ENCODE measurements around the gene PHF21B. TPM values are rescaled to one million over a fixed set of nuclear protein-coding genes. Genes with fewer than 3 reads are reported as not detected.
A peak's percentile ranks its signal among the peaks of the same experiment; 100 is the strongest.

Gene PHF21B
- total RNA-seq, 1 donor from 2014 or later, result 6.7 TPM

DNA sequence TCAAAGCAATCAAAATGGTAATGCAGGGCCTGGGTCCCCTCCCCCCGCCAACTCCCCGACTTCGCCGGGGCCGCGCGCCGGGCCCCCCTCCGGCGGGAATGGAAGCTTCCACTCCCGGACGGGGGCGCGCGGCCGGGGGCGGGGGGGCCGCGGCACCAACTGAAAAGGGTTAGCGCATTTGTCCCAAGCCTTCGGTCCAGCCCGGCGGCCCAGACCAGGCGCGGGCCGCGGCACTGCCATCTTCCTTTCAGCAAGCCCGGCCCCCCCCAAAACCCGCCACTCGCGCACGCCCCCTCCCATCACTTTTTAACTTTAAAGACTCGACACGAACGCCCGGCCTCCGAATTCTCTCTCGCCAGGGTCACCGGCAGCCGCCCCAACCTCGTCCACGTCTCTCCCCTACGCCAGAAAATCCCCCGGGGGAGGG lies 2.8 kb downstream of the PHF21B start:
- Histone ChIP-seq H3K9me3 (ENCODE audit: low read depth) (no peaks in the 10 kb centered on the region), H3K36me3 (no peaks in the 10 kb centered on the region), H3K4me3 (peak overlapping the region; percentile 97), H4K20me1 (ENCODE audit: low read depth) (peaks cover 48% of the 10 kb centered on the region), H3K27ac (peak overlapping the region; percentile 92), H3K9ac (peak overlapping the region; percentile 18), H3K27me3 (peaks cover 5% of the 10 kb centered on the region), H3F3A (ENCODE audit: low read depth) (peaks cover 34% of the 10 kb centered on the region), H2AFZ (replicated peaks) (no peak overlapping the region), H3K4me2 (peak overlapping the region; percentile 91), H3K4me1 (peaks cover 9% of the 10 kb centered on the region), H3K79me2 (ENCODE audit: low read depth) (peaks cover 67% of the 10 kb centered on the region)
- peak; percentile 84 for DNase-seq (ENCODE audit: low spot score)
- Mint-ChIP-seq H3K36me3 (peaks cover 18% of the 10 kb centered on the region), H3K4me1 (peaks cover 36% of the 10 kb centered on the region), H3K9me3 (no peaks in the 10 kb centered on the region), H3K4me3 (peak overlapping the region; percentile 97), H3K27me3 (ENCODE audit: insufficient read depth, low read depth) (peaks cover 4% of the 10 kb centered on the region), H3K27ac (peak overlapping the region; percentile 99)
- TF ChIP-seq EZH2phosphoT487 (IDR thresholded peaks at IDR 0.05) (no peak), EZH2 (IDR thresholded peaks at IDR 0.05) (no peak), CTCF (IDR thresholded peaks at IDR 0.05) (no peak)

- Mint-ChIP-seq H3K36me3 (peaks cover 24% of the 10 kb centered on the region), H3K4me3 (peak overlapping the region; percentile 97), H3K27me3 (ENCODE audit: insufficient read depth, low read depth) (peaks cover 4% of the 10 kb centered on the region), H3K27ac (peak overlapping the region; percentile 99), H3K9me3 (no peaks in the 10 kb centered on the region), H3K4me1 (peaks cover 38% of the 10 kb centered on the region)
- Histone ChIP-seq H3F3A (ENCODE audit: low read depth) (peaks cover 34% of the 10 kb centered on the region), H3K4me2 (peak overlapping the region; percentile 91), H3K9ac (peak overlapping the region; percentile 18), H3K27ac (peak overlapping the region; percentile 92), H3K79me2 (ENCODE audit: low read depth) (peaks cover 73% of the 10 kb centered on the region), H3K4me1 (peaks cover 9% of the 10 kb centered on the region), H3K27me3 (peaks cover 3% of the 10 kb centered on the region), H3K4me3 (peak overlapping the region; percentile 97), H3K9me3 (ENCODE audit: low read depth) (no peaks in the 10 kb centered on the region), H2AFZ (replicated peaks) (no peak overlapping the region), H4K20me1 (ENCODE audit: low read depth) (peaks cover 55% of the 10 kb centered on the region), H3K36me3 (no peaks in the 10 kb centered on the region)
- DNase-seq (ENCODE audit: low spot score), result no peak
- TF ChIP-seq EZH2 (IDR thresholded peaks at IDR 0.05) (no peak), EZH2phosphoT487 (IDR thresholded peaks at IDR 0.05) (no peak), CTCF (IDR thresholded peaks at IDR 0.05) (no peak)
Observed at GRCh38 chr22:45006111-45006963, 3.5 kb downstream of the PHF21B start.

- H3K9me3 Mint-ChIP-seq, result no peaks in the 10 kb centered on the region
- H3K4me1 Mint-ChIP-seq, result peaks cover 55% of the 10 kb centered on the region
- no peak overlapping the region for H3K27ac ChIP-seq
- H3K27me3 Mint-ChIP-seq (ENCODE audit: insufficient read depth, low read depth), result peaks cover 3% of the 10 kb centered on the region
- H3K4me3 Mint-ChIP-seq, result no peak overlapping the region
- H3K4me3 ChIP-seq, result no peak overlapping the region
- H3F3A ChIP-seq (ENCODE audit: low read depth), result peaks cover 11% of the 10 kb centered on the region
- no peak for DNase-seq (ENCODE audit: low spot score)
- H3K79me2 ChIP-seq (ENCODE audit: low read depth), result peaks cover 100% of the 10 kb centered on the region
- H3K36me3 ChIP-seq, result no peaks in the 10 kb centered on the region
- H3K27ac Mint-ChIP-seq, result no peak overlapping the region
- H4K20me1 ChIP-seq (ENCODE audit: low read depth), result peaks cover 100% of the 10 kb centered on the region
- no peak overlapping the region for H2AFZ ChIP-seq (replicated peaks)
- TF ChIP-seq CTCF (IDR thresholded peaks at IDR 0.05) (no peak), EZH2 (IDR thresholded peaks at IDR 0.05) (no peak), EZH2phosphoT487 (IDR thresholded peaks at IDR 0.05) (no peak)
- no peak overlapping the region for H3K9ac ChIP-seq
- H3K27me3 ChIP-seq, result no peaks in the 10 kb centered on the region
- H3K9me3 ChIP-seq (ENCODE audit: low read depth), result no peaks in the 10 kb centered on the region
- peaks cover 16% of the 10 kb centered on the region for H3K4me1 ChIP-seq
- no peak overlapping the region for H3K4me2 ChIP-seq
- H3K36me3 Mint-ChIP-seq, result peaks cover 52% of the 10 kb centered on the region
Observed at GRCh38 chr22:45001653-45002052, 8.2 kb downstream of the PHF21B start.

Measured in neural progenitor cell (in vitro differentiated cells).